Measurements from ENCODE around the gene CALML3. TPM values are rescaled to one million over a fixed set of nuclear protein-coding genes. Genes with fewer than 3 reads are reported as not detected.

Gene CALML3
- total and polyA plus RNA-seq, 2 donors (not counting 1 experiment from before 2014, with no cell fraction given) = not detected

GRCh38 chr10:5526691-5527331 lies 2.0 kb downstream of the CALML3 start:
- H4K20me1 ChIP-seq (ENCODE audit: control insufficient read depth, extremely low read depth, insufficient read depth, low read length) = no peaks in the 10 kb centered on the region
- DNase-seq (ENCODE audit: low read depth in 2 of 2) = no peak
- no peaks in the 10 kb centered on the region for H3K36me3 ChIP-seq (ENCODE audit: control insufficient read depth, insufficient read depth, low read length)
- no peak overlapping the region for H3K27ac ChIP-seq (ENCODE audit: insufficient read depth, low read length)
- no peak overlapping the region for H3K4me3 ChIP-seq (replicated peaks in 1 of 4; ENCODE audit: control extremely low read depth in 1 of 4, insufficient read depth in 1 of 4, low read depth in 3 of 4, low read length in 4 of 4)
- no peaks in the 10 kb centered on the region for H3K27me3 ChIP-seq (ENCODE audit: control insufficient read depth, insufficient read depth, low read length)
- no peak overlapping the region for H3K4me2 ChIP-seq (ENCODE audit: extremely low read depth, insufficient read depth, low read length)
- H3K79me2 ChIP-seq (ENCODE audit: control insufficient read depth, insufficient read depth, low read length) = no peaks in the 10 kb centered on the region
- H3K9ac ChIP-seq (ENCODE audit: insufficient read depth, low read length) = no peak overlapping the region
- no peaks in the 10 kb centered on the region for H3K9me3 ChIP-seq (ENCODE audit: control insufficient read depth, insufficient read depth, low read depth, low read length)
- TF ChIP-seq EZH2 (IDR thresholded peaks at IDR 0.05; ENCODE audit: low read length, missing control alignments) (no peak), CTCF (conservative IDR thresholded peaks at IDR 0.05 in 1 of 2, IDR thresholded peaks at IDR 0.05 in 1 of 2; ENCODE audit: low read depth in 1 of 2, low read length in 2 of 2) (no peak)
- H2AFZ ChIP-seq (ENCODE audit: low read length) = no peak overlapping the region
- no peaks in the 10 kb centered on the region for H3K4me1 ChIP-seq (ENCODE audit: control insufficient read depth, extremely low read depth, insufficient read depth, low read length)

DNA sequence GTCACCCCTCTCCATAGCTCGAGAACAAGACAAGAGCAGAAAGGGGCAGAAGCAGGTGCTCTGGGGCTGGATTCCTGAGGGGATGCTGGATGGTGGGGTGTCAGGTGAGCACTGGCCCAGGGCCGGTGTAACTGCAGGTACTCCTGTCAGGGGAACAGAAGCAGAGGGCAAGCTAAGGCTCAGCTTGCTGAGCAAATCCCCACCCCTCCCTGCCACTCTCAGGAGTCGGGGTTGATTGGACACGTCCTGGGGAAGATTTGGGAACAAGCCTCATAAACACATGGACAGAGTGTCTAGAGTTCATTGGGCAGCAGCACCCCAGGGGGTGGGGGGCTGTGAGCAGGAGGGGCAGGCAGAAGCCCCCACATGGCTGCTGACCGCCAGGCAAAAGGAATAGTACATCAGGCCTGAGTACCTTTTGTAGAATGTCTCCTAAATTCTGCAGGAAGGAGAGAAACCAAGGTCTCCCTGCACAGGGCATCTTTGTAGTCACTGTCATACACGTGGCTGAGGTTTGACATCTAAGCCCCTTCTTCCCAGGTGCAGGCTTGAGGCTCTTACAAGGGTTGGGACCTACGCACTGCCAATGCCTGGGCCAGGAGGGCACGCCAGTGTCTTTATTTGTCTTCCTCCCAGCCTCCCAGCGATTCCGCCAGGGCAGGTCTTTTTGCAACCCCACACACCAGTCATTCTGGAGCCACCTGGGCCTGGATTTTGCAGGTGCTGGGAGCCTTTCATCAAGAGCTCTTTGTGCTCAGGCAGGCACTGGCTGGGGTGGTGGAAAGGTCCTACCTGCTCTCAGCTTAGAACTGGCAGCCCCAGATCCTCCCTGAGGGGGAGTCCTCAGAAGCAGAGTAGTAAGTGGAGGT lies 2.8 kb downstream of the CALML3 start:
- Histone ChIP-seq H3K79me2 (ENCODE audit: control insufficient read depth, insufficient read depth, low read length) (no peaks in the 10 kb centered on the region), H3K36me3 (ENCODE audit: control insufficient read depth, insufficient read depth, low read length) (no peaks in the 10 kb centered on the region), H3K9ac (ENCODE audit: insufficient read depth, low read length) (no peak overlapping the region), H3K4me2 (ENCODE audit: extremely low read depth, insufficient read depth, low read length) (no peak overlapping the region), H3K4me3 (replicated peaks in 1 of 4; ENCODE audit: control extremely low read depth in 1 of 4, insufficient read depth in 1 of 4, low read depth in 3 of 4, low read length in 4 of 4) (no peak overlapping the region), H3K27me3 (ENCODE audit: control insufficient read depth, insufficient read depth, low read length) (no peaks in the 10 kb centered on the region), H3K27ac (ENCODE audit: insufficient read depth, low read length) (no peak overlapping the region), H3K9me3 (ENCODE audit: control insufficient read depth, insufficient read depth, low read depth, low read length) (no peaks in the 10 kb centered on the region), H4K20me1 (ENCODE audit: control insufficient read depth, extremely low read depth, insufficient read depth, low read length) (no peaks in the 10 kb centered on the region), H3K4me1 (ENCODE audit: control insufficient read depth, extremely low read depth, insufficient read depth, low read length) (no peaks in the 10 kb centered on the region), H2AFZ (ENCODE audit: low read length) (no peak overlapping the region)
- TF ChIP-seq CTCF (conservative IDR thresholded peaks at IDR 0.05 in 1 of 2, IDR thresholded peaks at IDR 0.05 in 1 of 2; ENCODE audit: low read depth in 1 of 2, low read length in 2 of 2) = no peak
- no peak for TF ChIP-seq EZH2 (IDR thresholded peaks at IDR 0.05; ENCODE audit: low read length, missing control alignments)
- no peak for DNase-seq (ENCODE audit: low read depth in 2 of 2)

DNA sequence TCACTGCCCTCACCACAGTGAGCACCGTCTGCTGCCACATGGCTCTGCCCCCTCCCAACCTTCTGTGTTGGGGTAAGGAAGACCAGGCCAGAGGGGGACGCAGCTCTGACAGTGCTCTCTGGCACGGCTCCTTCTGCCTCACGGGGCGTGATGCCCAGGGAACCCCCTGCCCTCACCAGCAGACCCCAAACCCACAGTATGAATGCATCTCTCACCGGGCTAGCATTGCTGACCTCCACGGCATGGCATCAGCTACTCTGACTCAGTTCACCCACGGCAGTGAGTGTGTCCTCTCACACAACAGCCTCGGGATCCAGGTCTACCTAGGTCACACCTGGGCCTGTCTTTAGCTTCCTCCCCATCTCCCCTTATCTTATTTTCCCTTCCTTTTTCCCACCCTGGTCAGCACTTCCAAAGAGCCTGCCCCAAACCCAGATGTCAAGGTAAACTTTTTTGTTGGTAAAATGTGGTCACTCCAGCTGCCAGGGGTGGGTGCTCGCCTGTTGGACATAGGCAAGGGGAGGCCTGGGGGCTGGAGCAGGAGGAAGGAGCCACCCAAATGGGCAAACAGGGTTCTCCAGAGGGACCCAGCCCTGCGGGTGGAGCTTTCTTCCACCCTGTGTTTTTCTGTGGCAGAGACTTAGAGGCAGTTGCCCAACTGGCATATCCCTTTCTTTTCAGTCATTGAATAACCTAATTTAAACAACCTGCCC lies 4.4 kb downstream of the CALML3 start:
- Histone ChIP-seq H2AFZ (ENCODE audit: low read length) (no peak overlapping the region), H3K36me3 (ENCODE audit: control insufficient read depth, insufficient read depth, low read length) (no peaks in the 10 kb centered on the region), H3K4me3 (replicated peaks in 1 of 4; ENCODE audit: control extremely low read depth in 1 of 4, insufficient read depth in 1 of 4, low read depth in 3 of 4, low read length in 4 of 4) (no peak overlapping the region), H3K9ac (ENCODE audit: insufficient read depth, low read length) (no peak overlapping the region), H3K9me3 (ENCODE audit: control insufficient read depth, insufficient read depth, low read depth, low read length) (no peaks in the 10 kb centered on the region), H3K27me3 (ENCODE audit: control insufficient read depth, insufficient read depth, low read length) (no peaks in the 10 kb centered on the region), H3K27ac (ENCODE audit: insufficient read depth, low read length) (no peak overlapping the region), H3K79me2 (ENCODE audit: control insufficient read depth, insufficient read depth, low read length) (no peaks in the 10 kb centered on the region), H4K20me1 (ENCODE audit: control insufficient read depth, extremely low read depth, insufficient read depth, low read length) (no peaks in the 10 kb centered on the region), H3K4me2 (ENCODE audit: extremely low read depth, insufficient read depth, low read length) (no peak overlapping the region), H3K4me1 (ENCODE audit: control insufficient read depth, extremely low read depth, insufficient read depth, low read length) (no peaks in the 10 kb centered on the region)
- TF ChIP-seq EZH2 (IDR thresholded peaks at IDR 0.05; ENCODE audit: low read length, missing control alignments) = no peak
- TF ChIP-seq CTCF (conservative IDR thresholded peaks at IDR 0.05 in 1 of 2, IDR thresholded peaks at IDR 0.05 in 1 of 2; ENCODE audit: low read depth in 1 of 2, low read length in 2 of 2) = no peak
- DNase-seq (ENCODE audit: low read depth in 2 of 2) = no peak
